ENCODE results near the gene SLC7A6OS. TPM values are rescaled to one million over a fixed set of nuclear protein-coding genes. Genes with fewer than 3 reads are reported as not detected.

Gene SLC7A6OS
- total RNA-seq, 1 experiment from 2014 or later = 24.5 TPM

DNA sequence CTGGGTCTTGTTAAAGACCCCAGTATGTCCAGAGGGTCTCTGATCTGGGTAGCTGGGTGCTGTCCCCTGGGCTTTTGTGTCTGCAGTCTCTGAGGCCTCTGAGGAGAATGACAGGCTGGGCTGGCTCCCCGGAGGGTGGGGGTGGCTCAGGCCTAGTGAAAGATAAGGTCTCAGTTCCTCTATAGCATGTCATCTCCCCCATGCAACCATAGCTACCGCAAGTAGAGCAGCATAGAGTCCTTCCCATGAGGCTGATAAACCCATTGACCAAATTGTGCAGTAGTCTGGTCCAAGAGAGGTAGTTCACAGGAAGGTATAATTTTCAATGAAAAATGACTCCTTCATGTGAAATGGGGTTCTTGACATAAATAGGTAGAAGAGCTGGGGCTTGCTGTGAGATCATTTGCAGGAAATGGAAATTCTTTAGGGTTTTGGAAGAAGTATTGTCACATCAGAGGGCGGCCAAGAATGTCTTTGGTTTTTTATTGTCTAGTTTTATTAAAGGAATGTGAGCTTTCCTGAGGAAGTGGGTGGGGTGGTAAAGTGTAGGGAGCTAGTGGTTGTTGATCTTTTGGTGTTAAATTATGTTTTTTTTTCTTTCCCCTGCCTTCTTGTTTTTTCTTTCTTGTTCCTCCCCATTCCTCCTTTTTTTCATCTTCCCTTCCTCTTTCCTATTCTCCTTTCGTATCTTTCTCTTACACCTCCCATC is 21.0 kb downstream of the SLC7A6OS start:
- H3K27me3 Mint-ChIP-seq (ENCODE audit: low read depth) = no peaks in the 10 kb centered on the region; the same call in 1 of the 2 replicates
- Histone ChIP-seq H4K91ac (ENCODE audit: insufficient read length, low read depth, low read length) (no peak overlapping the region), H3K9ac (ENCODE audit: extremely low read depth, insufficient read length, low read length) (no peak overlapping the region), H3K79me1 (ENCODE audit: insufficient read depth, low read depth, low read length, poor library complexity, severe bottlenecking) (no peaks in the 10 kb centered on the region), H2BK12ac (ENCODE audit: insufficient read length, low read depth, low read length) (no peak overlapping the region), H2AFZ (ENCODE audit: low read length) (no peak overlapping the region), H4K20me1 (ENCODE audit: control insufficient read depth, insufficient read depth, insufficient read length) (peaks cover 2% of the 10 kb centered on the region), H3T11ph (ENCODE audit: low read length) (no peak overlapping the region), H3K14ac (ENCODE audit: insufficient read depth, low read length) (no peak overlapping the region), H4K5ac (ENCODE audit: insufficient read length, low read depth, low read length) (no peak overlapping the region), H2BK20ac (ENCODE audit: low read depth, low read length, poor library complexity, severe bottlenecking) (no peak overlapping the region), H4K8ac (replicated peaks; ENCODE audit: insufficient read length, low read depth, low read length) (no peak overlapping the region), H3K4ac (ENCODE audit: low read depth, low read length) (no peak overlapping the region), H2BK120ac (ENCODE audit: low read depth, low read length, poor library complexity, severe bottlenecking) (no peak overlapping the region), H3K23me2 (ENCODE audit: insufficient read length, low read depth, low read length, poor library complexity, severe bottlenecking) (no peaks in the 10 kb centered on the region), H3K79me2 (ENCODE audit: insufficient read depth, low read length) (0 out of 2 replicates have a peak, but pooled peaks cover 2% of the 10 kb centered on the region), H2BK15ac (ENCODE audit: low read depth, low read length) (no peak overlapping the region), H2BK5ac (ENCODE audit: insufficient read length, low read length) (no peak overlapping the region), H3K27ac (ENCODE audit: insufficient read length, low read depth, low read length) (no peak overlapping the region), H3K56ac (ENCODE audit: insufficient read length, low read depth, low read length) (no peak overlapping the region), H3K23ac (ENCODE audit: insufficient read length, low read depth, low read length) (no peak overlapping the region), H3K4me1 (ENCODE audit: insufficient read depth, low read length) (no peaks in the 10 kb centered on the region), H2AK5ac (ENCODE audit: insufficient read length, low read length) (no peak overlapping the region), H3K9me3 (ENCODE audit: control insufficient read depth, low read depth, low read length) (peaks cover 5% of the 10 kb centered on the region), H3K4me2 (ENCODE audit: insufficient read depth, insufficient read length, low read length) (no peak overlapping the region), H3K18ac (ENCODE audit: insufficient read length, low read depth, low read length) (no peak overlapping the region), H3K27me3 (ENCODE audit: insufficient read depth, low read length) (no peaks in the 10 kb centered on the region)
- no peak overlapping the region for H3K4me3 Mint-ChIP-seq
- TF ChIP-seq CTCF (conservative IDR thresholded peaks at IDR 0.05) = no peak
- no peaks in the 10 kb centered on the region for H3K9me3 Mint-ChIP-seq
- H3K36me3 Mint-ChIP-seq (ENCODE audit: insufficient read depth in 1 of 3, low read depth in 3 of 3) = peaks cover 21 to 43% (median 23%) of the 10 kb centered on the region in 3 experiments; a peak in 6 of 7 replicates
- H3K27ac Mint-ChIP-seq = peak overlapping the region in 1 of 3 experiments; percentile 39; a peak in 2 of 7 replicates
- no peak for DNase-seq
- peaks cover 4 to 10% of the 10 kb centered on the region in 2 experiments; a peak in 3 of 4 replicates for H3K4me1 Mint-ChIP-seq
- WGBS (ENCODE audit: extremely low coverage, insufficient read length, low lambda C conversion rate) = 100% methylated on average over 1 of the region's 4 CpGs
